WTC11 (cell line): Measurements from ENCODE around the gene CPXM1.

ENCODE experiments used
- CBFB ChIP-seq: sonication (generic); formaldehyde crosslinking; IDR thresholded peaks from 2 replicates; pipeline ENCODE4 v1.8.1; 2022; ENCODE audit warnings: mild to moderate bottlenecking, low read depth, missing genetic modification reagents
- FOXP1 ChIP-seq: sonication (generic); formaldehyde crosslinking; IDR thresholded peaks from 2 replicates; pipeline ENCODE4 v1.8.0; 2022; ENCODE audit warnings: missing genetic modification reagents, mild to moderate bottlenecking, moderate library complexity, borderline replicate concordance
- GABPB1 ChIP-seq: sonication (generic); formaldehyde crosslinking; IDR thresholded peaks from 2 replicates; pipeline ENCODE4 v1.8.1; 2023; ENCODE audit warnings: mild to moderate bottlenecking, missing genetic modification reagents
- NFYB ChIP-seq: sonication (generic); formaldehyde crosslinking; conservative IDR thresholded peaks from 2 replicates; pipeline ENCODE4 v1.8.0; 2022; ENCODE audit warnings: low read depth, missing genetic modification reagents
- USF1 ChIP-seq: sonication (generic); formaldehyde crosslinking; IDR thresholded peaks from 2 replicates; pipeline ENCODE4 v1.8.0; 2022; ENCODE audit warnings: mild to moderate bottlenecking, missing genetic modification reagents
- USF2 ChIP-seq: sonication (generic); formaldehyde crosslinking; IDR thresholded peaks from 2 replicates; pipeline ENCODE4 v1.8.1; 2023; ENCODE audit warnings: mild to moderate bottlenecking, missing genetic modification reagents, moderate library complexity
- TF ChIP-seq, protein P1 (sequence below): fragments of 200-600 bp; IDR thresholded peaks from 2 replicates; pipeline ENCODE4 v1.8.0; 2022; ENCODE audit warnings: antibody characterized with exemption
- TF ChIP-seq, protein P2 (sequence below): sonication (generic); formaldehyde crosslinking; IDR thresholded peaks from 2 replicates; pipeline ENCODE4 v1.8.1; 2022; ENCODE audit warnings: low read depth, missing genetic modification reagents, borderline replicate concordance
- TF ChIP-seq, protein P3 (sequence below): sonication (generic); formaldehyde crosslinking; IDR thresholded peaks from 2 replicates; pipeline ENCODE4 v1.8.1; 2023; ENCODE audit warnings: mild to moderate bottlenecking, moderate library complexity, missing genetic modification reagents

GRCh38 chr20:2817341-2817726 is 16.9 kb upstream of the CPXM1 start:
- TF ChIP-seq, protein P1, sequence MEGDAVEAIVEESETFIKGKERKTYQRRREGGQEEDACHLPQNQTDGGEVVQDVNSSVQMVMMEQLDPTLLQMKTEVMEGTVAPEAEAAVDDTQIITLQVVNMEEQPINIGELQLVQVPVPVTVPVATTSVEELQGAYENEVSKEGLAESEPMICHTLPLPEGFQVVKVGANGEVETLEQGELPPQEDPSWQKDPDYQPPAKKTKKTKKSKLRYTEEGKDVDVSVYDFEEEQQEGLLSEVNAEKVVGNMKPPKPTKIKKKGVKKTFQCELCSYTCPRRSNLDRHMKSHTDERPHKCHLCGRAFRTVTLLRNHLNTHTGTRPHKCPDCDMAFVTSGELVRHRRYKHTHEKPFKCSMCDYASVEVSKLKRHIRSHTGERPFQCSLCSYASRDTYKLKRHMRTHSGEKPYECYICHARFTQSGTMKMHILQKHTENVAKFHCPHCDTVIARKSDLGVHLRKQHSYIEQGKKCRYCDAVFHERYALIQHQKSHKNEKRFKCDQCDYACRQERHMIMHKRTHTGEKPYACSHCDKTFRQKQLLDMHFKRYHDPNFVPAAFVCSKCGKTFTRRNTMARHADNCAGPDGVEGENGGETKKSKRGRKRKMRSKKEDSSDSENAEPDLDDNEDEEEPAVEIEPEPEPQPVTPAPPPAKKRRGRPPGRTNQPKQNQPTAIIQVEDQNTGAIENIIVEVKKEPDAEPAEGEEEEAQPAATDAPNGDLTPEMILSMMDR: no peak
- TF ChIP-seq GABPB1 (CRISPR knock-in tag) (no peak), CBFB (no peak), USF1 (CRISPR knock-in tag) (no peak), USF2 (CRISPR knock-in tag) (no peak), NFYB (no peak), FOXP1 (CRISPR knock-in tag) (no peak)
- TF ChIP-seq, protein P2, sequence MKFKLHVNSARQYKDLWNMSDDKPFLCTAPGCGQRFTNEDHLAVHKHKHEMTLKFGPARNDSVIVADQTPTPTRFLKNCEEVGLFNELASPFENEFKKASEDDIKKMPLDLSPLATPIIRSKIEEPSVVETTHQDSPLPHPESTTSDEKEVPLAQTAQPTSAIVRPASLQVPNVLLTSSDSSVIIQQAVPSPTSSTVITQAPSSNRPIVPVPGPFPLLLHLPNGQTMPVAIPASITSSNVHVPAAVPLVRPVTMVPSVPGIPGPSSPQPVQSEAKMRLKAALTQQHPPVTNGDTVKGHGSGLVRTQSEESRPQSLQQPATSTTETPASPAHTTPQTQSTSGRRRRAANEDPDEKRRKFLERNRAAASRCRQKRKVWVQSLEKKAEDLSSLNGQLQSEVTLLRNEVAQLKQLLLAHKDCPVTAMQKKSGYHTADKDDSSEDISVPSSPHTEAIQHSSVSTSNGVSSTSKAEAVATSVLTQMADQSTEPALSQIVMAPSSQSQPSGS (CRISPR knock-in tag): no peak
- TF ChIP-seq, protein P3, sequence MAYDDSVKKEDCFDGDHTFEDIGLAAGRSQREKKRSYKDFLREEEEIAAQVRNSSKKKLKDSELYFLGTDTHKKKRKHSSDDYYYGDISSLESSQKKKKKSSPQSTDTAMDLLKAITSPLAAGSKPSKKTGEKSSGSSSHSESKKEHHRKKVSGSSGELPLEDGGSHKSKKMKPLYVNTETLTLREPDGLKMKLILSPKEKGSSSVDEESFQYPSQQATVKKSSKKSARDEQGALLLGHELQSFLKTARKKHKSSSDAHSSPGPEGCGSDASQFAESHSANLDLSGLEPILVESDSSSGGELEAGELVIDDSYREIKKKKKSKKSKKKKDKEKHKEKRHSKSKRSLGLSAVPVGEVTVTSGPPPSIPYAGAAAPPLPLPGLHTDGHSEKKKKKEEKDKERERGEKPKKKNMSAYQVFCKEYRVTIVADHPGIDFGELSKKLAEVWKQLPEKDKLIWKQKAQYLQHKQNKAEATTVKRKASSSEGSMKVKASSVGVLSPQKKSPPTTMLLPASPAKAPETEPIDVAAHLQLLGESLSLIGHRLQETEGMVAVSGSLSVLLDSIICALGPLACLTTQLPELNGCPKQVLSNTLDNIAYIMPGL (CRISPR knock-in tag): no peak
